GM21619 (cell line): ENCODE data around the gene PPARG.
"Not testable (repeated sequence)": the region's sequence is repeated elsewhere in the genome, so short reads cannot be mapped to it uniquely, and the experiment has no call there.

Experiments
- ATAC-seq: cut with Tn5 transposase; IDR thresholded peaks from one replicate; pipeline ENCODE4 v1.9.1; 2021; ENCODE audit not compliant: unreplicated experiment

Gene PPARG

DNA sequence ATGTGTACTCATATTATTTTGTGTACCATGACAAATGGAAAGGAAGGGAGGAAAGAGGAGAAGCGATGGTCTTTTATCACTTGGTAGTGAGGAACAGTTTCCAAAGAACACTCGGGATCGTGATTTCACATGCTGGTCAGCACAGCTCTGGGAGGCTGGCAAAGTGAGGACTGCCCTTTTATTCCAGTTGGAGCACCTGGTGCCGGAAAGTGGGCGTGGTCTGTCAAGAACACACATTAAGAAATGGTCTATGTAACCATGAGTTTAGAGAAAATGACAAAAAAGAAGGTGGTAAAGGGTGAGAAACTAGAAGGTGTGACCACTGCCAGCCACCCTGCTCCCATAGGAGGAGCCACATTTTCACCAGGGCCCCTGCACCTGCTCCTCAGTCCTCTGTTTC lies 188.4 kb downstream of the PPARG start:
- no peak for ATAC-seq

DNA sequence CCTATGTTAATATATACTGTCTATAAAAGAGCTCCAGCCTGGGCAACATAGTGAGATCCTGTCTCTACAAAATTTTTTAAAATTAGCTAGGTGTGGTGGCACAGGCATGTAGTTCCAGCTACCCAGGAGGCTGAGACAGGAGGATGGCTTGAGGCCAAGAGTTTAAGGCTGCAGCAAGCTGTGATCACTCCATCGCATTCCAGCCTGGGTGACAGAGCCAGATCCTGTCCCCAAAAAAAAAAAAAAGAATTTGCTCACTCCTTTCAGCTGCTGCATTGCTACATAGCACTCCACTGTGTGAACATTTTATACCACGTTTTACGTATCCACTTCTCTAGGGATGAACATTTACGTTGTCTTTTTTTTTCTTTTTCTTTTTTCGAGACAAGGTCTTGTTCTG lies 189.5 kb downstream of the PPARG start:
- ATAC-seq, result no peak

DNA sequence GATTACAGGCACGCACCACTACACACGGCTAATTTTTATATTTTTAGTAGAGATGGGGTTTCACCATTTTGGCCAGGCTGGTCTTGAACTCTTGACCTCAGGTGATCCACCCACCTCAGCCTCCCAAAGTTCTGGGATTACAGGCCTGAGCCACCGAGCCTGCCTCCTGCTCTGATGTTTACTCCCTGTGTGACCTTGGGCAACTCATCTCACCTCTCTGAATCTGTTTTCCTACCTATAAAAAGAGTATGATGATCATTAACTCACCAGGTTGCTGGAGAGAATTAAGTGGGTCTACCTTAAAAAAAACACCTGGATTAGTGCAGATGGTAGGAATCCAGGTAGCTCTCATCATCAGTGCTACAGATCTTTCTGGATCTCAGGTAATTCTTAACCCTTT lies 190.3 kb downstream of the PPARG start:
- ATAC-seq, result not testable (repeated sequence)

DNA sequence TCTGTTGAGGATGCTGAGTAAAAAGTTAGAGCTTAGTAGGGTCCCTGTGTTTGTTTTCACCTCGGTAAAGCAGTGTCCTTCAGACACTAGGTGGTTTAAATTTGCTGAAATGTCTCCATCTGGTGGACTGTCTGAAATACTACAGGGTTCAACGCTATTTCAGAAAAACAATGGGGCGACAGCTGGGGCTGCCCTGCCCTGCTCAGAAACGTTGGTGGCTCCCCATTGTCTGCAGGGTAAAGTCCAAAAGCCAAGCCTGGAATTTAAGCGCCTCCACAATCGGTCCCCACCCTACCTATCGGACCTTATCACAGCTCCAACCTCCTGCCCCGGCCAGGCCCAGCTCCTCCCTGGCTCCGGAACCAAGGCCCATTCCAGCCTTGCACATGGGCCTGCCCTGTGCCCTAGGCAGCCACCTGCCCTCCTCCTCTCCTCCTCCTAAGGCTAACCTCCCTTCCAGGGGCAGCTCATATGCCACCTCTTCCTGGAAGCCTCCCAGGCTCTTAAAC lies 191.1 kb downstream of the PPARG start:
- ATAC-seq, result no peak

DNA sequence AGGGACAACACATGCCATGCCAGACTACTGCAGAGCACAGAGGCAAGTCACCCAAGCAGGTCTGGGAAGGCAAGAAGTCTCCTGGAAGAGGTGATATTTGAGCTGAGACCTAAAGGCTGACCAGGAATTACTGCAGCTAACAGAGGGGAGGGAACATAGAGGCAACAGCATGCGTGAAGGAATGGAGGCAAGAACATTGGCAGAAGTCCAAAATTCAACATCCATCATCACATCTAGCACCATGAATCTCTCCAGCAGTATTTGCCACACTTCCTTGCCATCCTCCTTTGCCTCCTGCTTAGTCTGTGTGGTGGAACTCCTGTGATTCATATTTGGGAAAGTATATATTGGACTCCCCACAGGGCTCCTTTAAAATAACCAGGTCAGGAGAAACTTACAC lies 194.5 kb downstream of the PPARG start:
- no peak for ATAC-seq

DNA sequence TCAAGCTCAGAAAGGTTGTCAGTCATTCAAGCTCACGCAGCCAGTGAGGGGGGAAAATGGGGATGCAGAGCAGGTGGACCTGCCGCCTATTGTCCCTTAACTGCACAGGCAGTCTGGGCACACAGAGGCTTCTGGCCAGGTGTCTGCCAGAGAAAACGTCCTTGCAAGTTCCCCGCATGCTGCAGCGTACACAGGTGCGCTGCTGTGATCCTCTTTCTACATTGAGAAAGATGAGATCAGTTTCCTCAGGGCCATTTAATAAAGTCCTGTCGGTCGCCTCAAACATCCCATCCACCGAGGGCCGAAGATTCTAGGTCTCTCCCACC lies 195.0 kb downstream of the PPARG start:
- ATAC-seq, result no peak
